Neural crest cell (in vitro differentiated cells): ENCODE results near the gene UGCG. TPM values are rescaled to one million over a fixed set of nuclear protein-coding genes. Genes with fewer than 3 reads are reported as not detected.
"Not testable (repeated sequence)": the region's sequence is repeated elsewhere in the genome, so short reads cannot be mapped to it uniquely, and the experiment has no call there.

Experiments used
- DNase-seq: peaks from one replicate; pipeline ENCODE4 v3.0.0; 2021; ENCODE audit warnings: low read depth, mixed read lengths, low spot score
- H3K27ac Mint-ChIP-seq: one replicate; pipeline ENCODE4 v1.8.0; 2021; ENCODE audit warnings: mild to moderate bottlenecking, mixed read lengths; ENCODE audit not compliant: unreplicated experiment
- H3K27me3 Mint-ChIP-seq: 2 replicates; pipeline ENCODE4 v1.8.0; 2021; ENCODE audit warnings: low read depth, mild to moderate bottlenecking, mixed read lengths
- H3K36me3 Mint-ChIP-seq: 2 replicates; pipeline ENCODE4 v1.8.0; 2021; ENCODE audit warnings: low read depth, mild to moderate bottlenecking, mixed read lengths
- H3K4me1 Mint-ChIP-seq: 2 replicates; pipeline ENCODE4 v1.8.0; 2021; ENCODE audit warnings: mixed read lengths
- H3K4me3 Mint-ChIP-seq: one replicate; pipeline ENCODE4 v1.8.0; 2021; ENCODE audit warnings: mild to moderate bottlenecking, mixed read lengths
- H3K9me3 Mint-ChIP-seq: 2 replicates; pipeline ENCODE4 v1.8.0; 2021; ENCODE audit warnings: mixed read lengths
- total RNA-seq: library from RNA; stranded (reverse); gene quantifications from 2 replicates; pipeline ENCODE4 v1.2.1, GENCODE V29; 2021
- TF ChIP-seq, protein P1 (sequence below): fragments of 200-600 bp; sonication (generic); conservative IDR thresholded peaks from 2 replicates; pipeline ENCODE4 v1.5.0; 2021; ENCODE audit warnings: antibody characterized with exemption, mild to moderate bottlenecking

Gene UGCG
- total RNA-seq, 1 donor from 2014 or later, result 21.2 TPM

GRCh38 chr9:111876179-111876578 is 20.4 kb upstream of the UGCG start:
- H3K27ac Mint-ChIP-seq, result no peak overlapping the region
- H3K4me1 Mint-ChIP-seq, result no peaks in the 10 kb centered on the region
- no peak for DNase-seq
- TF ChIP-seq, protein P1, sequence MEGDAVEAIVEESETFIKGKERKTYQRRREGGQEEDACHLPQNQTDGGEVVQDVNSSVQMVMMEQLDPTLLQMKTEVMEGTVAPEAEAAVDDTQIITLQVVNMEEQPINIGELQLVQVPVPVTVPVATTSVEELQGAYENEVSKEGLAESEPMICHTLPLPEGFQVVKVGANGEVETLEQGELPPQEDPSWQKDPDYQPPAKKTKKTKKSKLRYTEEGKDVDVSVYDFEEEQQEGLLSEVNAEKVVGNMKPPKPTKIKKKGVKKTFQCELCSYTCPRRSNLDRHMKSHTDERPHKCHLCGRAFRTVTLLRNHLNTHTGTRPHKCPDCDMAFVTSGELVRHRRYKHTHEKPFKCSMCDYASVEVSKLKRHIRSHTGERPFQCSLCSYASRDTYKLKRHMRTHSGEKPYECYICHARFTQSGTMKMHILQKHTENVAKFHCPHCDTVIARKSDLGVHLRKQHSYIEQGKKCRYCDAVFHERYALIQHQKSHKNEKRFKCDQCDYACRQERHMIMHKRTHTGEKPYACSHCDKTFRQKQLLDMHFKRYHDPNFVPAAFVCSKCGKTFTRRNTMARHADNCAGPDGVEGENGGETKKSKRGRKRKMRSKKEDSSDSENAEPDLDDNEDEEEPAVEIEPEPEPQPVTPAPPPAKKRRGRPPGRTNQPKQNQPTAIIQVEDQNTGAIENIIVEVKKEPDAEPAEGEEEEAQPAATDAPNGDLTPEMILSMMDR, result no peak
- no peaks in the 10 kb centered on the region for H3K36me3 Mint-ChIP-seq
- H3K9me3 Mint-ChIP-seq, result peaks cover under 1% of the 10 kb centered on the region
- H3K27me3 Mint-ChIP-seq, result no peaks in the 10 kb centered on the region
- no peak overlapping the region for H3K4me3 Mint-ChIP-seq

GRCh38 chr9:111877420-111877819 is 19.2 kb upstream of the UGCG start:
- Mint-ChIP-seq H3K4me1 (no peaks in the 10 kb centered on the region), H3K36me3 (no peaks in the 10 kb centered on the region), H3K27ac (no peak overlapping the region), H3K9me3 (peaks cover 5% of the 10 kb centered on the region), H3K27me3 (no peaks in the 10 kb centered on the region), H3K4me3 (no peak overlapping the region)
- DNase-seq, result no peak
- TF ChIP-seq, protein P1, result no peak

DNA sequence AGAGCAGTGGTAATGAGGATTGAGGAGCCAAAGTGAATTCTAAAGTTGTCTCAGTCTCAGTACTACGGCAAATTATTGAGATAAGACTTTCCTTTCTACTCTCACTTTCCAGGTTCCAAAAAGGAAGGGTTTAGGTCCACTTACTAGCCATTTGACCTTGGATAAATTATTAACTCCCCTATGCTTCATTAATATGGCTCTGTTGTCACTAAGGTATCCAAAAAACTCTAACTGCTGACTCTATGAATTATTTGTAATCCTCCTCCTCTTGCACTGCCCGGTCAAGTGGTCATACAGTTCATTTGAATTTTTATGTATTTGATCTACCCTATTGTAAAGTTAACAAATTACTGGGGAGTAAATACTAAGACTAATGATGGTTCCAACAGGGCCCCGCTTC is 17.7 kb upstream of the UGCG start:
- no peak overlapping the region for H3K27ac Mint-ChIP-seq
- H3K9me3 Mint-ChIP-seq, result peaks cover 5% of the 10 kb centered on the region
- H3K4me1 Mint-ChIP-seq, result no peaks in the 10 kb centered on the region
- TF ChIP-seq, protein P1, result no peak
- no peak overlapping the region for H3K4me3 Mint-ChIP-seq
- no peak for DNase-seq
- H3K27me3 Mint-ChIP-seq, result no peaks in the 10 kb centered on the region
- no peaks in the 10 kb centered on the region for H3K36me3 Mint-ChIP-seq

- H3K4me1 Mint-ChIP-seq, result no peaks in the 10 kb centered on the region
- H3K27ac Mint-ChIP-seq, result no peak overlapping the region
- no peak overlapping the region for H3K4me3 Mint-ChIP-seq
- no peaks in the 10 kb centered on the region for H3K36me3 Mint-ChIP-seq
- TF ChIP-seq, protein P1, result no peak
- no peaks in the 10 kb centered on the region for H3K27me3 Mint-ChIP-seq
- DNase-seq, result no peak
- no peaks in the 10 kb centered on the region for H3K9me3 Mint-ChIP-seq
These were observed 9.5 kb upstream of the UGCG start for GRCh38 chr9:111886983-111887718.

DNA sequence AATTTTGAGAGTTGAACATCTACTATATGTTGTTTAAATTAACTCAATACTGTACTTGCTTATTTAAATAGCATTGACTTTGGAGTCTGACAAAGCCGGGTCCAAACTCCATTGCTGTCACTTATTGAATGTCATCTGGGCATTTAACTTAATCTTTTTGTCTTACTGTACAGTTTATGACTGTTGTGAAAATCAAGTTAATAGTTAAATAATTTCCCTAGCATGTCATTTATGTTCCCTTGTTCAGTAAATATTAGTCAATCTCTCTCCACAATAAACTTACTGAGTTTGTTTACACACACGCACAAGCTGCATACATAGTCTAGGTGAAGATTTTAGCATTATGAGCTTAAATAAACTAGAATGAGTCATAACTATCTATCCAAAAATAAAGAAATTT is 6.3 kb upstream of the UGCG start:
- H3K27me3 Mint-ChIP-seq, result no peaks in the 10 kb centered on the region
- no peak overlapping the region for H3K4me3 Mint-ChIP-seq
- no peaks in the 10 kb centered on the region for H3K36me3 Mint-ChIP-seq
- H3K27ac Mint-ChIP-seq, result no peak overlapping the region
- TF ChIP-seq, protein P1, result no peak
- DNase-seq, result no peak
- no peaks in the 10 kb centered on the region for H3K4me1 Mint-ChIP-seq
- H3K9me3 Mint-ChIP-seq, result no peaks in the 10 kb centered on the region

GRCh38 chr9:111890867-111891266 is 5.7 kb upstream of the UGCG start:
- H3K4me3 Mint-ChIP-seq, H3K27ac Mint-ChIP-seq, H3K4me1 Mint-ChIP-seq, H3K27me3 Mint-ChIP-seq, DNase-seq, H3K9me3 Mint-ChIP-seq, H3K36me3 Mint-ChIP-seq: not testable (repeated sequence)
